ENCODE data around the gene OTUD5.
"Not testable (repeated sequence)": the region's sequence is repeated elsewhere in the genome, so short reads cannot be mapped to it uniquely, and the experiment has no call there.

Gene OTUD5, protein sequence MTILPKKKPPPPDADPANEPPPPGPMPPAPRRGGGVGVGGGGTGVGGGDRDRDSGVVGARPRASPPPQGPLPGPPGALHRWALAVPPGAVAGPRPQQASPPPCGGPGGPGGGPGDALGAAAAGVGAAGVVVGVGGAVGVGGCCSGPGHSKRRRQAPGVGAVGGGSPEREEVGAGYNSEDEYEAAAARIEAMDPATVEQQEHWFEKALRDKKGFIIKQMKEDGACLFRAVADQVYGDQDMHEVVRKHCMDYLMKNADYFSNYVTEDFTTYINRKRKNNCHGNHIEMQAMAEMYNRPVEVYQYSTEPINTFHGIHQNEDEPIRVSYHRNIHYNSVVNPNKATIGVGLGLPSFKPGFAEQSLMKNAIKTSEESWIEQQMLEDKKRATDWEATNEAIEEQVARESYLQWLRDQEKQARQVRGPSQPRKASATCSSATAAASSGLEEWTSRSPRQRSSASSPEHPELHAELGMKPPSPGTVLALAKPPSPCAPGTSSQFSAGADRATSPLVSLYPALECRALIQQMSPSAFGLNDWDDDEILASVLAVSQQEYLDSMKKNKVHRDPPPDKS

DNA sequence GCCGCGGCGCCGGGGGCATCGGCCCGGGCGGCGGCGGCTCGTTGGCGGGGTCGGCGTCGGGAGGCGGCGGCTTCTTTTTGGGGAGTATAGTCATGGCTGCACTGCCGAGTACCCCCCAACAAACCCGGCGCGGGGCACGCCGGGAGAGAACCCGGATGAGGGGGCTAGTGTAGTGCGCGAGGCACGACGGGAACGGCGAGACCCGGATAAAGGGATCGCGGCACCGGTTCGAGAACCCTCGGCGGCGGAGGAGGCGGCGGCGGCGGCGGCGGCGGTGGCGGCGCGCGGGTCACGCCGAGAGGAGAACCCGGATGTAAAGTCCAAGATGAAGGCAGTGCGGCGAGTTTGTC, at the start of gene OTUD5:
TSS of gene OTUD5 (minus strand) at position 131 of the 350 bp plus-strand sequence. CDS start at position 94, 37 bp downstream.
- DNase-seq, result peak; percentile 62

DNA sequence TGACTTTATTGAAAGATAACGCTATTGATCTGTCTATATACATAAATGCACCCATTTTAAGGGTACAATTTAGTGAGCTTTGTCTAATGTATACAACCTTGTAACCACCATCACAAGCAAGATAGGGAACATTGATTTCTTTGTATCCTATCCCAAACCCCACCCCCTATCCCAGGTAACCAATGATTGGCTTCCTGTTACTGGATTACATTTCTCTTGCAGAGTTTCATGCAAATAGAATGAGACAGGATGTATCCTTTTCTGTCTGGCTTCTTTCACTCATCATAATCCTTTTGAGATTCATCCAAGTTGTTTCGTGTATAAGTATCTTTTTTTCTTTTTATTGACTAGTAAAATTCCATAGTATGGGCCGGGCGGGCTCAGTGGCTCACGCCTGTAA, 46.3 kb upstream of the OTUD5 start:
- DNase-seq, result no peak

DNA sequence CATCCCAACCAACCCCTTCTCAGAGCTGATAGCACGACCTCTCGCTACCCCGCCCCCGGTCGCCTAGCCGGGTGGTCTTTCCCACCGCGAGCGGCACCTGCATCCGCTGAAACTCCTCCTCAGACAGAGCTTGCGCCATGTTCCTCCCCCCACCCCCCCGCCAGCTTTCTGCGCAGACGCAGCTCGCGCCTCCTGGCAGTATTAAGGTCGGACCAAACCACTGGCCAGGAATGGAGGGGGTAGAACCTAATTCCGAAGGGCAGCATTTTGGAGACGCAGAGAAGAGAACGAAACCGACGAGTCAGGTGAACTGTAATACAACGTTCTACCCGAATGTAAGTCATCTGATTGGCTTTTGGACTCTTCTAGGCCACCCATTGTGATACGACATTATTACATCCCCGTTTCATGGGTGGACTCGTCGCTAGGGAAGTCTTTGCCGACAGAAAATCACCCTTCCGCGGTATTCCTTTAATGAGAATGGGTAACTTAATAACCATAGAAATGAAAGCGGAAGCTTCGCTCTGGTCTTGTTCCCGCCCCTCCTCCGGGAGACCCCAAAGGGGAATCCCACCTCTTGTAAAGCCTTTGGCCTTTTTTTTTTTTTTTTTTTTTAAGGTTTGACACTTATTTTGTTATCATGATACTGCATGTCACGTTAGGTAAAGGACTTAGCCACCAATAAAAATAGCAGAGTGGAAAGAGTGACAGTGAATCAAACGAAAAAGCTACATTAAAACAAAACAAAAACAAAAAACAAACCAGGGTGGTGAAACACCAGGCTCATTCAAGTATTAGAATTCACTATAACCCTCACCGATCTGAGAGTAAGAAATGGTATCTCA, 44.9 kb upstream of the OTUD5 start, which contains the start of gene GRIPAP1:
TSS of gene GRIPAP1 (minus strand) at position 174 of the 845 bp plus-strand sequence. CDS start at position 139, 35 bp downstream.
- DNase-seq, result peak; percentile 66

DNA sequence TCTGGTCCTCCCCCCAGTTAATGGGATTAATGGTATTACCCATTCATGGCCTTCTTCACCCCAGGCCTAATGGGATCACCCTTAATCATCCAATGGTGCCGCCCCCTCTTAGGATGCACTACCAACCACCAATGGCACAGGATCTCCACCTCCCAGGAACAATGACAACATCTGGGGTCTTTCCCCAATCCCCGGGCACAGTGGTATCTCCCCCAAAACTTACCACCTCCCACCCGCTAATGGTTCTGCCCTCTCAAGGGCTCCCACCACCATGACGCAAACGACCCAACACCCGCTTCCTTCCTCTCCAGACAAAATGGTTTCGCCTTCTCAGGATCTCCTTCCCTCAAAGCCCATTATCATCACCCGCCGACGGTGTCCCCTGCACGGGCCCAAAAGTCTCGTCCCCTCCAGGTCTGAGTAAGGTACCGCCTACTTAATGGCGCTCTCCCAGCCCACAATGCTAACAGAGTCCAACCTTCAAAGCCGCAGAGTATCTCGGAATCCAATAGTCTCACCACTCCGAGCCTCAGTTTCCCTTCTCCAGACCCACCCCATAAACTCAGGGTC, 44.2 kb upstream of the OTUD5 start:
- DNase-seq, result peak; percentile 12

DNA sequence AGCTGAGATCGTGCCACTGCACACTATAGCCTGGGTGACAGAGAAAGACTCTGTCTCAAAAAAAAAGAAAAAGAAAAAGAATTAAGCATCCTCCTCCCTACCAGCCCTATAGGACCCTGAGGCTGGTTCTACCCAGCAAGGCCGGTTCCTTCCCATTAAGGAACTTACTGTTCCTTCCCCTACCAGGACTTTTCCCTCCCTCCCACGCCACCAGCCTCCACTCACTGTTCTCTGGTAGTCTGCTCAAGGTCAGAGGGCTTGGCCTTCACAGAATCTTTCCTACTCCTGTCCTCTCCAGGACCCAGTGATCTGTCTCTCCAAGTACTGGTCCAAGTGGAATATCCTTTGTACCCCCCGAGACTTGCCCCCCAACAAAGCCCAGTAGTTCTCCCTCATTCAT, 43.2 kb upstream of the OTUD5 start:
- DNase-seq, result no peak

DNA sequence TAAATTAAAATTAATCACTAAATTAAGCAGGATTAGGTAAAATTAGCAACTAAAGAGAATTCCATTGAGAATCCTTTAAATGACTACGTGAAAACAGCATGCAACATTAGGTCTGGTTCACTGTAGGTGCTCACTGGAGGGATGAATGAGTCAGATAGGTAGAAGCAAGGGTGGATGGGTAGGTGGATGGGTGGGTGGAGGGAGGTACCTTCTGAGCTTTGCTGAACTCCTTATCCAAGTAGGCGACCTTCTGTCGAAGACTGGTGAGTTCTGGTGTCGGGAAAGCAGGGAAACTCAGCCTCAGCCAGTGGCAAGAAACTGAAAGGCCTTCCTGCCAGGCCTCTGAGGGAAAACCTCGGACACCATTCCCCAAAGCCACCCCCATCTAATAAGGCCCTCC, 41.6 kb upstream of the OTUD5 start:
- no peak for DNase-seq

DNA sequence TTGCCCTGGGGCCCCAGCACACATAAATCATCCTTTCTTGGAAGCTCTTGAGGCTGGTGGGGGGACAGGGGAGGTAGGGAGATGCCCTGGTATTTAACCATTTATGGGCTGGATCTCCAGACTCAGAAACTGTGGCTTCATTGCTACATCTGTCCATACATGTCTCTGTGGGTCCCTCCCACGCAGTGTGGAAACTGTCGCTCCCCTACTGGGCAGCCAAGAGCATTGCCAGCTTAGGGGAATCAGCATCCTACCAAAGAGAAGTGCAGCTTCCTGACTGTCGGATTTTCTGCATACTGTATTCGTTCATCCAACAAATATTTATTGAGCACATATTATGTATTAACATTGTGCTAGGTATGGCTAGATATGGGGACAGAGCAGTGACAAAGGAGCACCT, 41.0 kb upstream of the OTUD5 start:
- no peak for DNase-seq

DNA sequence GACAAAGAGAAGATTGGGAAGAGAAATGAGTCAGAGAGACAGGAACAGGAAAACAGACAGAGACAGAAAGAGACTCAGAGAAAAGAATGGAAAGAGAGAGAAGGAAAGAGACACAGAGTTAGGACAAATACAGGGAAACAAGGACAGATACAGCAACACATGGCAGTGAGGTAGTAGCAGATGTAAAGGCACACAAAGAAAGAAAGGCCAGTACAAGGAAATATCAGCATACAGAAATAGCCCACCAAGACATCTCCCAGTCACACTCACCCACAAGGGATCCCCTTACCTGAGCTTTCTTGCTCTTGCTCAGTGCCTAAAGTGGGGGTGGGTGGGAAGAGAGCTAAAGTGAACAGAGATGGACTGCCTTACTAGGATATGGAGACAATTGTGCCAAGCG, 40.5 kb upstream of the OTUD5 start:
- DNase-seq, result no peak

DNA sequence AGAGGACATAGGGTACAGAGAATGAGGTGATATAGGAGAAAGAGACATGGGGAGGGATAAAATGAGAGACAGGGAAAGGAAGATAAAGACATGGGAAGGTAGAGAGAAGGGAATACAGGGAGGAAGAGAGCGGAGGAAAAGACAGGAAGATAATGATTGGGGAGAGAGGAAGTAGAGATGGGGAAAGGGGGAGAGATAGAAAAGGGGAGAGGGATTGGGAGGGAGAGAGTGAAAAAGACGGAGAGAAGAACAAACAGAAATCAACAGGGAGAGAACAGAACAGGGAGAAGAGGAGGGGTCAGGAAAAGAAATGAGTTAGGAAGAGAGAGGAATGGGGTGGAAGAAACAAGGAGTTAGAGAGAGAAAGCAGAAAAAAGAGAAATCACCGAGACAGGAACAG, 40.0 kb upstream of the OTUD5 start:
- no peak for DNase-seq

DNA sequence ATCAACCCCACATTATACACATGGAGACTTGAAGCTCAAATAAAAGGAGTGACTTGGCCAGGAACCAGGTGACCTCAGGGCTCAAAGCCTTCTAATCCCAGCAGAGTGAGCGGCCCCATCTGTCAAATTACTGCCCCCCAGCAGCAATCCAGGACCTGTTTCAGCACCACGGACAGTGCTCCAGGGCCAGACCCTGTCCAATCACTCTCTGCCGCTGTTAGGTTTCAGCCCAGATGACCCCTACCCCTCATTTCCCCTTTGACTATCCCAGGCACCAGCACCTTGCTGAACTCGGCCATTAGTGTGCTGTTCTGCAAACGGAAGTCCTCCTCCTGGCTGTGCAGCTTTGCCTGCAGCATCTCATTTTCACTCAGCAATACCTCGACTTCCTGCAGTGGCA, 39.6 kb upstream of the OTUD5 start:
- no peak for DNase-seq

DNA sequence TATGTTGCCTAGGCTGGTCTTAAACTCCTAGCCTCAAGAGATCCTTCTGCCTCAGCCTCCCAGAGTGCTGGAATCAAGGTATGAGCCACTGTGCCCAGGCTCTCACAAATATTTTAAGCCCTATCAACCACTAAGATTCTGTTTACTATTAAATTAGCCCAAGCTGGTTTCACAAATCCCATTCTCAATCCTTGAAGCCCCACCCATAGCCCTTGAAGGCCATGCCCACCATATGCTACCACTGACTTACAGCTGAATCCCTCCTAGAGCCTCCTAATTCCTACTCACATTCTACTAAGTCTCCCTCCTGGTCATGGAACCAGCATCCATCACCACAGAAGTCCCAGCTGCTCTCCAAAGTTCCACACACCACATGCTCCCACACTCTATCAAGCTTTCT, 34.9 kb upstream of the OTUD5 start:
- no peak for DNase-seq

DNA sequence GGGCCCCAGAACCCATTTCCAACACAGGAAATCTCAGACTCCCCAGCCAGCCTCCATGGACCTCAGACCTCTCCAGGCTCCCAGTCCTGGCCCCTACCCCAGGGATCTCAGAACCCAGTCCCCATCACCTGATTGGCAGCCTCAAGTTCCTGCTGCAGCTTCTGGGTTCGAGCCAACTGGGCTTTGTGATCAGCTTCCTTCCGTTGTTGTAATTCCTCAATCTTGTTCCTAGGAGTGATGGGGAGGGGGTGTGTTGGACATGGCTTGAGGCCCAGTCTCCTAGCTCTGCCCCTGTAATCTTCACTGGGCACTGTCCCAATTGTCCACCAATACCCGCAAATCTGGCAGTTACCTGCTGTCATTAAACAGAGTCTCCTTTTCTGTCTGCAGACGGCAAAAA, 32.1 kb upstream of the OTUD5 start:
- no peak for DNase-seq

DNA sequence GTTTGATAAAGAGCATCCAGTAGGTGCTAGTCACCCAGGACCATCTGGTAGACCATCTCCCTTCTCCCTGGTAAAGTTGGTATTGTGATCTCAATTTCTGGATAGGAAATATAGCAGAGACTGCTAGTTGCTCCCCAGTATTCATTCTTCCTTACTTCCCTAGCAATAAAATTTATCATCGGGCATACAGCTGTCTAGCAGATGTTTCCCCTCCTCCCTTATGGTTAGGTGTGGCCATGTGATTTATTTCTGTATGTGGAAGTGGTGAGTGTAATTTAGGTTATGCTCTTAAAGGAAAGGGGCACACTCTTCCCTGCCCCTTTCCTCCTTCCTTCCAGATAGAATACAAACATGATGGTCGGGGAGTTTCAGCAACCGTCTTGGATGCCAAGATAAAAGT, 26.5 kb upstream of the OTUD5 start:
- DNase-seq, result no peak

DNA sequence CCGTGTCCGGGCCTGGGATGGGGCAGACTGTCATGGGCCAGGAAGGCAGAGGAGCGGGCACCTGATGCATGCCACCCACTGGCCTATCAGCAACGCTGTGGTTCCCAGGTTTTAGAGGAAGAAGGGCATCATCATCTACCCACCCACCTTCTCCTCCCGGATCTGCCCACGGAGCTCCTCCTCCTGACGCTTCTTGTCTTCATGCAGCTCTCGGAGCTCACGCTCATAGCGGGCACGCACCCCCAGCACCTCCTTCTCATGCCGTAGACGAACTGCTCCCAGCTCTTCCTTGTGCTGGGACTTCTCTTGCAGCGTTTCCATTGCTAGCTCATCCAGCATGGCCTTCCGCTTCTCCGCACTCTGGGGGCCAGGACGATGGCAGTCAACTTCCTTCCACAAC, 25.7 kb upstream of the OTUD5 start:
- DNase-seq, result no peak

DNA sequence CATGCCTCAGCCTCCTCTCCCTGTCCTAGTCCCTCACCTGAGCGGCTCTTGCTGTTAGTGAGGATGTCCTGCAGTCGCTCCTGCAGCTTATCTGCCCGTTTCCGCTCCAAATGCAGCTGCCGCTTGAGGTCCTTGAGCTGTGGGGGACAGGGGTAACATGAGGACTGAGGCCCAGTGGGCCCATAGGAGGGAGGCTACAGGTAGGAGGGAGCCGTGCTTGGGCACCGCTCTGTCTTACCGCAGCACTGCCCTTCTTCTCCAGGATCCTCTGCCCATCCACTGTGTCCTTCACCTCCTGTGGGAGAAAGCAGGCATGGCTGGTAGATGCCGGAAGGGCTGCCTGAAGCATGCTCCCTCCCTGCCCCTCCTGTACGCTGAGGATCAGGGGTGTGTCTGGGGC, 23.8 kb upstream of the OTUD5 start:
- no peak for DNase-seq

DNA sequence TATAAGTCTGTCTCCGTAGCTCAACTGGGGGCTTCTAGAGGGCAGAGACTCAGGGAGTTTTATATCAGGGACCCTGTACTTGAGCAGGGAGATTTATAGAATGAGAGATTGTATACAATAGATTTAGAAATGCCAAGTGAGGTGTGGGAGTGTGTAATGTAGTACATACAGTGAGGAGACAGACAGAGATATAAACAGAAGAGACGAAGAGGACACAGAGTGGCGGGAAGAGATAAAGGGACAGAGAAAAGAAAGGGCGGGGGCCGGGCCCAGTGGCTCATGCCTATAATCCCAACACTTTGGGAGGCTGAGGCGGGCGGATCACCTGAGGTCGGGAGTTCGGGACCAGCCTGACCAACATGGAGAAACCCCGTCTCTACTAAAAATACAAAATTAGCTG, 22.9 kb upstream of the OTUD5 start:
- not testable (repeated sequence) for DNase-seq

DNA sequence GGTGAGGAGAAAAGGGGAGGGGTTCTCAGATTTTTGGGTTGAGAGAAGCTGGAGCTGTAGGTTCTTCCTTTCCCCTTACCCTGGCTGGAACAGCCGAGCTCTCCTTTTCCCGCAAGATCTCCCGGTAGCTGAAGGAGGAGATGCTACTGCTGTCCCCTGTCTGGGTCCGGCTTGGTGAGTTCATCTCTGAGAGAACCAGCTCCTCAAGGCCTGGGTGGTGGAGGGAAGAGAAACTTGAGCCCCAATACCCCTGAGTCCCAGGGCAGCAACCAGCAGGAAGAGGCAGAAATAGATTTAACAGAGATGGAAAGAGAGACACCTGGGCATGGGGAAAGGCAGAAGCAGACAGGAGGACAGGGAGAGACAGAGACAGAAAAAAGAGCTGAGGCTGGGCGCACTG, 20.8 kb upstream of the OTUD5 start:
- no peak for DNase-seq

DNA sequence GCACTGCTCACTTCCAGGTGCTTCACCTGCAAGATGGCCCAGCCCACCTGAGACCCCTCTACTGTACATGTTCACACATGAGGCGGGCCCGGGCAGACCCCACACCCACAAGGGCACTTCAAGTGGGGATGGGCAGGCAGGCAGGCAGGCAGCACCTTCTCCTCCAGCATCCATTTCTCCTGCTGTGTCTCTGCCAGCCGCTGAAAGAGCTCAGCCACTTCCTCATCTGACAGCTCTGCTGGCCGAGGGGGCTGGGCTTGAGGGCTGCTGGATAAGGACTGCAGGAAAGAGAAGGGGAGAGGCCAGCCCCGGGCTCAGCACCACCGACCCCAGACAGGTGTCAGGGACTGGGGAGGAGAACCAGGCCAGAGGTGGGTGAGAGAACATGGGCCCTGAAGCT, 18.7 kb upstream of the OTUD5 start:
- DNase-seq, result no peak

DNA sequence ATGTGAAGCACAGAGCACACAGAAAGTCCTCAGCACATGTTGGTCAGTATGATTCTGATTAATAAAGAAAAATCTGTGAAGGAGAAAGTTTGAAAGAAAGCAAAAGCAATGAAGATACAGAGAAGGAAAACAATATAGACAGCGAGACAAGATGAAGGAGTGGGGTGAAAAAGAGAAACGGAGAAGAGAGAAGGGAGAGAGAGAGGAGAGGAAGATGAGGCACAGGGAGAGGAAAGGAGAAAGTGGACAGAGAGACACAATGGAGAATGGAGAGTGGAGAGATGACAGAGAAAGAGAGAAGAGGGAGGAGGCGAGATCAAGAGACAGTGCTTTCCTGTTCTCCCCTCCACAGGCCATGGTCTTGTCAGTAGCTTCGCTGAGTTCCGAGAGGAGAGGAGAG, 18.1 kb upstream of the OTUD5 start:
- no peak for DNase-seq

DNA sequence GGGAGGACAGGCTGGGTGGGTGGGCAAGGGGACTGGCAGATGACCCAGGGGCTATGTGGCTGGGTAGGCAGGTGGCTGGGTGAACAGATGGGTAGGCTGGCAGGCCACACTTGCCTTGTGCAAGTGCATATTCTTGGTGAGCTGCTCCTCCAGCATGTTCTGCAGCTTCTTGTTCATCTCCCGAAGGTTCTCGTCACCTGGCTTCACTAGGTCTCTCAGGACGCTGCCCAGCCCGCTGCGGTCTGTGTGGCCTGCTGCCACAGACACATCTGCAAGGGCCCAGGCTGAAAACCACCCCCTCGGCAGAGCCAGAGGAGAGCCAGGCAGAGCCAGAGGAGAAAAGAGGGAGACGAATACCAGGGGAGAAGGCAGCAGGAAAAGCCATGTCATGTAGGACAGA, 17.6 kb upstream of the OTUD5 start:
- no peak for DNase-seq

DNA sequence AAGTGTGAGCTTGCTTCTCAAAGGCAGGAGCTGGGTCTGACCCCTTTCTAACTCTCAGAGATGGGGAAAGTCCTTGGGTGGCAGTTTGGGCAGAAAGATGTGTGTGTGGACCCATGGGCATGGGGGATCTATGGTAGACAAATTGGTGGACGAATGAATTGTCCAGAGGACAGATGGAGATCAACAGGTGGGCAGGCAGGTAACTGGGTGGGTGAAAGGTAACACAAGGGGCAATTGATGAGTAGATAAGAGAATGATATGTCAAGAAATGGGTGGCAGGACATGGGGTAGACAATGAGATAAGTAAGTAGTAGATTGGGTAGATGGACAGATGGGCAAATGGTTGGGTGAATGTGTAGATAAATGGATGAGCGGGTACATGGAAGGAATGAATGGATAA, 17.2 kb upstream of the OTUD5 start:
- no peak for DNase-seq

DNA sequence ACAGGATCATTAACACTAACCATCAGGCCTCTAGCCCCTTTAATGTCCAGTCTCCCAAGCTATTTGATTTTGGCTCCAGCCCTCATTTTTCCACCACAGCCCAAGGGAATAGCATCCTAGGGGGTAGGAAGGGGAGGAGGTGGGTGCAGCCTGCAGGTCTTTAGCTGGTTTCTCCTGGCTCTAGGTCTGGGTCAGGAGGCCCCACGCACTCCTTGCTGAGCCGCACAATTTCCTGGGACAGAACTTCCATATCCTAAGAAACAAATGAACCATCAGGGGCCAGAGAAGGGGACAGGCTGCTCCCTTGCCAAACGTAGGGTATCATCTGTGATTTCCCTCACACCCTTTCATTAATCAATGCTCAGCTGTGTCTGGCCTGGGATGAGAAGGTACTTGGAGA, 16.6 kb upstream of the OTUD5 start:
- DNase-seq, result no peak

Measured in activated CD4-positive, alpha-beta T cell treated with anti-CD3 and anti-CD28 coated beads for 1 hour (primary cell).